IMR-90 (cell line): ENCODE results near the gene TGM2. TPM values are rescaled to one million over a fixed set of nuclear protein-coding genes. Genes with fewer than 3 reads are reported as not detected.

Experiments
- ATAC-seq: fragments of 200-7000 bp; cut with Tn5 transposase; 2 replicates; pipeline ENCODE4 v1.9.1; 2020; ENCODE audit warnings: low read depth, mild to moderate bottlenecking, moderate library complexity
- BruUV-seq: library from RNA; stranded (reverse); fragments of 400-500 nt; replicated peaks from 2 replicates; lab custom pipeline; 2021; lab: Mats Ljungman, UMichigan
- CTCF ChIA-PET: fragments of 300-600 bp; formaldehyde crosslinking; extraction: SDS; loops from one replicate; lab custom pipeline; 2021; ENCODE audit warnings: antibody characterized with exemption; lab: Yijun Ruan, JAX
- POLR2A ChIA-PET: fragments of 300-600 bp; sonication (Branson Sonifier 250); formaldehyde crosslinking; loops from one replicate; lab custom pipeline; 2022; ENCODE audit warnings: antibody characterized with exemption; ENCODE audit not compliant: unreplicated experiment; lab: Charles Lee
- DNase-seq: peaks from one replicate; pipeline ENCODE4 v3.0.0; 2013
- H2AFZ ChIP-seq: replicated peaks from 2 replicates; pipeline ENCODE3; 2013; ENCODE audit warnings: low read length, mild to moderate bottlenecking; ENCODE audit not compliant: poor library complexity
- H2AK5ac ChIP-seq: 2 replicates; pipeline ENCODE4 v1.6.1; 2013; ENCODE audit warnings: low read depth, low read length, inconsistent platforms
- H2AK9ac ChIP-seq: replicated peaks from 2 replicates; pipeline ENCODE3; 2013; ENCODE audit warnings: mild to moderate bottlenecking, low read depth, low read length, moderate library complexity; ENCODE audit not compliant: poor library complexity
- H2BK120ac ChIP-seq: 2 replicates; pipeline ENCODE4 v1.6.1; 2013; ENCODE audit warnings: low read depth, low read length, inconsistent platforms
- H2BK15ac ChIP-seq: 3 replicates; pipeline ENCODE4 v1.6.1; 2013; ENCODE audit warnings: low read depth, low read length, inconsistent platforms
- H2BK20ac ChIP-seq: 2 replicates; pipeline ENCODE4 v1.6.1; 2013; ENCODE audit warnings: low read depth, mild to moderate bottlenecking, inconsistent platforms, low read length, moderate library complexity
- H2BK5ac ChIP-seq: 2 replicates; pipeline ENCODE4 v1.6.1; 2013; ENCODE audit warnings: mild to moderate bottlenecking, low read depth, low read length, inconsistent platforms; ENCODE audit not compliant: poor library complexity, severe bottlenecking
- H3K14ac ChIP-seq: replicated peaks from 2 replicates; pipeline ENCODE4 v1.6.1; 2013; ENCODE audit warnings: low read depth, low read length, inconsistent platforms
- H3K18ac ChIP-seq: 2 replicates; pipeline ENCODE4 v1.6.1; 2013; ENCODE audit warnings: low read depth, low read length, control low read depth
- H3K23ac ChIP-seq: 2 replicates; pipeline ENCODE4 v1.6.1; 2013; ENCODE audit warnings: low read depth, low read length, inconsistent platforms
- H3K27ac ChIP-seq: 2 replicates; pipeline ENCODE4 v1.5.1; 2013; ENCODE audit warnings: mild to moderate bottlenecking, control low read depth, low read length; ENCODE audit not compliant: insufficient read depth
- H3K27me3 ChIP-seq: 2 replicates; pipeline ENCODE4 v1.6.1; 2013; ENCODE audit warnings: low read length; ENCODE audit not compliant: control insufficient read depth, insufficient read depth
- H3K36me3 ChIP-seq: 2 replicates; pipeline ENCODE4 v1.6.1; 2013; ENCODE audit warnings: low read length, mixed read lengths; ENCODE audit not compliant: control insufficient read depth, insufficient read depth
- H3K4ac ChIP-seq: 2 replicates; pipeline ENCODE4 v1.6.1; 2013; ENCODE audit warnings: low read depth, low read length, inconsistent platforms
- H3K4me1 ChIP-seq: 2 replicates; pipeline ENCODE4 v1.6.1; 2013; ENCODE audit warnings: low read length, mixed read lengths; ENCODE audit not compliant: control insufficient read depth, insufficient read depth
- H3K4me2 ChIP-seq: 2 replicates; pipeline ENCODE4 v1.6.1; 2013; ENCODE audit warnings: low read depth, mild to moderate bottlenecking, control low read depth, low read length, moderate library complexity
- H3K4me3 ChIP-seq: 2 replicates; pipeline ENCODE4 v1.5.1; 2013; ENCODE audit warnings: low read depth, mild to moderate bottlenecking, control low read depth, low read length, moderate library complexity; ENCODE audit not compliant: insufficient read depth
- H3K56ac ChIP-seq: 2 replicates; pipeline ENCODE4 v1.6.1; 2013; ENCODE audit warnings: low read length, inconsistent platforms; ENCODE audit not compliant: insufficient read depth; ENCODE audit errors: extremely low read depth
- H3K79me1 ChIP-seq, 2 experiments: 2 replicates each; pipeline ENCODE4 v1.6.1; 2013; ENCODE audit warnings: low read length in 2 of 2, inconsistent platforms in 1 of 2, low read depth in 1 of 2
- H3K9ac ChIP-seq: 2 replicates; pipeline ENCODE4 v1.6.1; 2013; ENCODE audit warnings: low read depth, low read length, control low read depth
- H3K9me1 ChIP-seq: 2 replicates; pipeline ENCODE4 v1.6.1; 2013; ENCODE audit warnings: low read length, inconsistent platforms; ENCODE audit not compliant: insufficient read depth
- H3K9me3 ChIP-seq: 2 replicates; pipeline ENCODE4 v1.6.1; 2013; ENCODE audit warnings: low read length; ENCODE audit not compliant: control insufficient read depth, insufficient read depth
- H4K20me1 ChIP-seq: 2 replicates; pipeline ENCODE4 v1.6.1; 2013; ENCODE audit warnings: low read length, inconsistent platforms; ENCODE audit not compliant: insufficient read depth
- H4K5ac ChIP-seq: 2 replicates; pipeline ENCODE4 v1.6.1; 2013; ENCODE audit warnings: mild to moderate bottlenecking, low read depth, low read length, control low read depth
- H4K8ac ChIP-seq, 2 experiments: 2 replicates each; pipeline ENCODE4 v1.6.1; 2013; ENCODE audit warnings: low read depth in 2 of 2, low read length in 2 of 2, control low read depth in 1 of 2, inconsistent platforms in 1 of 2
- H4K91ac ChIP-seq: 2 replicates; pipeline ENCODE4 v1.6.1; 2013; ENCODE audit warnings: low read depth, low read length, inconsistent platforms; ENCODE audit not compliant: insufficient read depth
- BHLHE40 ChIP-seq: fragments of 150-350 bp; IDR thresholded peaks from 2 replicates; pipeline ENCODE4 v1.6.1; 2016; ENCODE audit warnings: mild to moderate bottlenecking, low read depth, low read length
- CEBPB ChIP-seq: IDR thresholded peaks from 2 replicates; pipeline ENCODE4 v1.6.1; 2012; ENCODE audit warnings: low read depth, low read length, improper control_type of control experiment
- CHD1 ChIP-seq: IDR thresholded peaks from 2 replicates; pipeline ENCODE4 v1.6.1; 2012; ENCODE audit warnings: low read depth, low read length, improper control_type of control experiment
- CTCF ChIP-seq: conservative IDR thresholded peaks from 2 replicates; pipeline ENCODE4 v1.5.1; 2012; ENCODE audit warnings: mild to moderate bottlenecking, low read depth, low read length, improper control_type of control experiment
- FOS ChIP-seq: fragments of 150-350 bp; IDR thresholded peaks from 2 replicates; pipeline ENCODE4 v1.6.1; 2016; ENCODE audit warnings: low read depth, low read length
- MAFK ChIP-seq: IDR thresholded peaks from 2 replicates; pipeline ENCODE4 v1.6.1; 2012; ENCODE audit warnings: low read depth, low read length, improper control_type of control experiment
- MAZ ChIP-seq: IDR thresholded peaks from 2 replicates; pipeline ENCODE4 v1.6.1; 2012; ENCODE audit warnings: low read depth, mild to moderate bottlenecking, low read length, improper control_type of control experiment, moderate library complexity, borderline replicate concordance
- MXI1 ChIP-seq: IDR thresholded peaks from 2 replicates; pipeline ENCODE4 v1.6.1; 2012; ENCODE audit warnings: low read depth, mild to moderate bottlenecking, low read length, moderate library complexity, borderline replicate concordance
- NFE2L2 ChIP-seq: fragments of 150-350 bp; IDR thresholded peaks from 2 replicates; pipeline ENCODE4 v1.6.1; 2016; ENCODE audit warnings: low read depth, mild to moderate bottlenecking, low read length
- POLR2A ChIP-seq: IDR thresholded peaks from 2 replicates; pipeline ENCODE4 v1.6.1; 2012; ENCODE audit warnings: mild to moderate bottlenecking, low read depth, low read length
- RAD21 ChIP-seq: IDR thresholded peaks from 2 replicates; pipeline ENCODE4 v1.6.1; 2012; ENCODE audit warnings: low read length, improper control_type of control experiment
- RCOR1 ChIP-seq: IDR thresholded peaks from 2 replicates; pipeline ENCODE4 v1.6.1; 2012; ENCODE audit warnings: mild to moderate bottlenecking, low read length, improper control_type of control experiment; ENCODE audit not compliant: insufficient replicate concordance
- RFX5 ChIP-seq: IDR thresholded peaks from 2 replicates; pipeline ENCODE4 v1.8.0; 2012; ENCODE audit warnings: low read depth, mild to moderate bottlenecking, low read length, moderate library complexity
- SMC3 ChIP-seq: fragments of 150-350 bp; IDR thresholded peaks from 2 replicates; pipeline ENCODE4 v1.6.1; 2016; ENCODE audit warnings: low read depth, mild to moderate bottlenecking, antibody characterized with exemption, low read length, moderate library complexity
- USF2 ChIP-seq: fragments of 150-350 bp; IDR thresholded peaks from 2 replicates; pipeline ENCODE4 v1.6.1; 2017; ENCODE audit warnings: mild to moderate bottlenecking, antibody characterized with exemption, low read length, low read depth
- WGBS, 2 experiments: methylation state at CpG; one replicate each; pipeline versions ENCODE4 v1.1.5 to v1.1.7; 2013; ENCODE audit warnings: missing lambda C conversion rate in 2 of 2; ENCODE audit not compliant: insufficient read length in 1 of 2; ENCODE audit errors: extremely low coverage in 2 of 2; 5-methylcytosine and 5-hydroxymethylcytosine counted together
- dilution Hi-C: fragments of 300-500 bp; cut with HindIII; formaldehyde crosslinking; loops from one replicate; pipeline ENCODE4 v1.14.3; 2018; ENCODE audit warnings: low sequenced_read_pairs; ENCODE audit not compliant: unreplicated experiment
- in situ Hi-C: fragments of 300-500 bp; cut with MboI; formaldehyde crosslinking; loops from 3 replicates; pipeline ENCODE4 v1.14.3; 2019; ENCODE audit warnings: low sequenced_read_pairs, inconsistent platforms, mixed read lengths
- intact Hi-C: fragments of 100-400 bp; cut with micrococcal nuclease; formaldehyde crosslinking; loops from 2 replicates; pipeline ENCODE4 v1.10.0; 2022
- polyA plus RNA-seq, 3 experiments: library from polyadenylated mRNA; depleted of rRNA; stranded (reverse); fragments of >200 nt; gene quantifications; 2 replicates each; pipeline ENCODE4 v1.2.3, GENCODE V29; 2012; ENCODE audit warnings: low replicate concordance in 1 of 3
- total RNA-seq: library from RNA; depleted of rRNA; stranded (reverse); fragments of >200 nt; gene quantifications from 2 replicates; pipeline ENCODE4 v1.2.3, GENCODE V29; 2012
- TF ChIP-seq, protein P1 (sequence below): fragments of 150-350 bp; IDR thresholded peaks from 2 replicates; pipeline ENCODE4 v1.6.1; 2016; ENCODE audit warnings: low read depth, mild to moderate bottlenecking, low read length, moderate library complexity, borderline replicate concordance

Gene TGM2
- total and polyA plus RNA-seq, 2 of the 4 experiments (the other 2 are of a cell fraction) = 239 to 268 TPM

GRCh38 chr20:38146156-38146555 is 18.9 kb downstream of the TGM2 start:
- in situ Hi-C loops (no loop called here), dilution Hi-C loops (no loop called here), intact Hi-C loops (no loop called here)
- Histone ChIP-seq H2BK15ac (0 out of 3 replicates have a peak overlapping the region, but pooled peaks have one; percentile 19), H2AFZ (peak overlapping the region; percentile 21), H3K4me1 (peaks cover 17% of the 10 kb centered on the region), H2AK5ac (peak overlapping the region; percentile 55; the same call in 1 of the 2 replicates), H4K8ac (peak overlapping the region in 1 of 2 experiments; percentile 53; a peak in 1 of 4 replicates), H3K4me2 (no peak overlapping the region), H3K23ac (no peak overlapping the region), H4K20me1 (no peaks in the 10 kb centered on the region), H2BK20ac (peak overlapping the region; percentile 23; the same call in 1 of the 2 replicates), H3K18ac (no peak overlapping the region), H3K14ac (no peak overlapping the region), H3K4ac (peak overlapping the region; percentile 66; the same call in 1 of the 2 replicates), H2BK5ac (no peak overlapping the region), H3K9me1 (peaks cover 30% of the 10 kb centered on the region), H4K91ac (no peak overlapping the region), H3K4me3 (no peak overlapping the region), H3K9me3 (no peaks in the 10 kb centered on the region), H3K79me1 (peaks cover 4 to 32% of the 10 kb centered on the region in 2 experiments; a peak in 3 of 4 replicates), H3K9ac (no peak overlapping the region), H2AK9ac (no peak overlapping the region), H3K36me3 (peaks cover 63% of the 10 kb centered on the region), H3K56ac (no peak overlapping the region), H3K27ac (no peak overlapping the region), H4K5ac (no peak overlapping the region), H3K27me3 (no peaks in the 10 kb centered on the region), H2BK120ac (no peak overlapping the region)
- no CpG with 5 or more reads among the region's 4 CpGs for WGBS, 2 experiments
- ChIA-PET POLR2A (no interaction called here), CTCF (no interaction called here)
- TF ChIP-seq RCOR1 = no peak
- TF ChIP-seq FOS = no peak
- no peak for TF ChIP-seq RFX5
- no peak for TF ChIP-seq POLR2A
- TF ChIP-seq, protein P1, sequence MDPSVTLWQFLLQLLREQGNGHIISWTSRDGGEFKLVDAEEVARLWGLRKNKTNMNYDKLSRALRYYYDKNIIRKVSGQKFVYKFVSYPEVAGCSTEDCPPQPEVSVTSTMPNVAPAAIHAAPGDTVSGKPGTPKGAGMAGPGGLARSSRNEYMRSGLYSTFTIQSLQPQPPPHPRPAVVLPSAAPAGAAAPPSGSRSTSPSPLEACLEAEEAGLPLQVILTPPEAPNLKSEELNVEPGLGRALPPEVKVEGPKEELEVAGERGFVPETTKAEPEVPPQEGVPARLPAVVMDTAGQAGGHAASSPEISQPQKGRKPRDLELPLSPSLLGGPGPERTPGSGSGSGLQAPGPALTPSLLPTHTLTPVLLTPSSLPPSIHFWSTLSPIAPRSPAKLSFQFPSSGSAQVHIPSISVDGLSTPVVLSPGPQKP = no peak
- no peak for TF ChIP-seq SMC3
- TF ChIP-seq RAD21 = no peak
- no peak for TF ChIP-seq MAFK
- TF ChIP-seq MAZ = no peak
- TF ChIP-seq NFE2L2 = no peak
- TF ChIP-seq CTCF = no peak
- TF ChIP-seq CHD1 = no peak
- TF ChIP-seq CEBPB = no peak
- TF ChIP-seq MXI1 = no peak
- TF ChIP-seq USF2 = no peak
- TF ChIP-seq BHLHE40 = no peak
- DNase-seq (no peak), ATAC-seq (no peak)
- no TSS peak for BruUV-seq
